Peyer's patch (tissue), 4 donors: Measurements from ENCODE around the gene TRAPPC10.

Source experiments
- CTCF ChIP-seq, 6 experiments: fragments of 450-650 bp in 4 of 6; fragments of 200-600 bp in 2 of 6; sonication (generic) in 1 of 6; IDR thresholded peaks; one replicate each; pipeline ENCODE4 v1.5.1; 2017 to 2019; ENCODE audit warnings: antibody characterized with exemption in 6 of 6, mild to moderate bottlenecking in 3 of 6, moderate library complexity in 1 of 6
- POLR2A ChIP-seq, 2 donors: fragments of 450-650 bp; IDR thresholded peaks; one replicate each; pipeline ENCODE4 v1.5.1; 2017; ENCODE audit warnings: antibody characterized with exemption in 2 of 2, mild to moderate bottlenecking in 2 of 2, moderate library complexity in 2 of 2

GRCh38 chr21:44028287-44028659 lies 16.2 kb downstream of the TRAPPC10 start:
- TF ChIP-seq CTCF (IDR thresholded peaks at IDR 0.05), result no peak
- no peak for TF ChIP-seq POLR2A (IDR thresholded peaks at IDR 0.05)
